Ovary (tissue), 9 donors: ENCODE results near the gene TMEM176B. TPM values are rescaled to one million over a fixed set of nuclear protein-coding genes. Genes with fewer than 3 reads are reported as not detected.

Source experiments
- DNase-seq, 5 donors: peaks; one replicate each; pipeline ENCODE4 v3.0.0-alpha.2; 2019 to 2020
- H3K27ac ChIP-seq, 2 donors: fragments of 200-600 bp; one replicate each; pipeline versions ENCODE4 v1.5.1 to v1.8.0; 2019 to 2022
- H3K27me3 ChIP-seq: fragments of 200-600 bp; one replicate; pipeline ENCODE4 v1.8.0; 2022
- H3K36me3 ChIP-seq: fragments of 200-600 bp; sonication (generic); one replicate; pipeline ENCODE4 v1.5.1; 2019
- H3K4me1 ChIP-seq: one replicate; pipeline ENCODE4 v1.8.1; 2013; ENCODE audit warnings: mild to moderate bottlenecking, moderate library complexity; ENCODE audit not compliant: insufficient read depth
- H3K4me3 ChIP-seq: fragments of 200-600 bp; sonication (generic); one replicate; pipeline ENCODE4 v1.5.1; 2017
- H3K9me3 ChIP-seq, 2 donors: fragments of 200-600 bp in 1 of 2; sonication (generic) in 1 of 2; one replicate each; pipeline versions ENCODE4 v1.5.1 to v1.8.1; 2013 to 2019; ENCODE audit warnings: mild to moderate bottlenecking in 1 of 2, moderate library complexity in 1 of 2
- CTCF ChIP-seq, 3 donors: fragments of 450-650 bp in 2 of 3; fragments of 200-600 bp in 1 of 3; IDR thresholded peaks; one replicate each; pipeline versions ENCODE4 v1.5.1 to v1.8.0; 2016 to 2022; ENCODE audit warnings: antibody characterized with exemption in 3 of 3, mild to moderate bottlenecking in 1 of 3
- EP300 ChIP-seq: sonication (generic); formaldehyde crosslinking; IDR thresholded peaks from one replicate; pipeline ENCODE4 v1.6.1; 2017; ENCODE audit warnings: antibody characterized with exemption
- POLR2A ChIP-seq: fragments of 450-650 bp; IDR thresholded peaks from one replicate; pipeline ENCODE4 v1.6.1; 2017; ENCODE audit warnings: antibody characterized with exemption, mild to moderate bottlenecking, moderate library complexity
- WGBS, 3 donors: extraction: QIAGEN DNeasy Blood & Tissue Kit in 1 of 3; methylation state at CpG; one replicate each; pipeline versions ENCODE4 v1.1.5 to v1.1.7; 2013 to 2017; 5-methylcytosine and 5-hydroxymethylcytosine counted together
- intact Hi-C, 4 donors: fragments of 100-400 bp; cut with DNase I; formaldehyde crosslinking; loops; one replicate each; pipeline versions ENCODE4 v1.11.0 to v1.15.1; 2022 to 2023
- polyA plus RNA-seq, 2 donors: library from polyadenylated mRNA; stranded (reverse); fragments of 200-250 nt in 1 of 2; fragments of 350-450 nt in 1 of 2; fragmentation: Illumina TruSeq in 1 of 2; extraction: RNeasy Lipid Tissue Mini Kit (QIAGEN cat#74804) in 1 of 2; gene quantifications; one replicate each; pipeline ENCODE4 v1.2.3, GENCODE V29; 2013 to 2014
- total RNA-seq, 7 donors: library from RNA; depleted of rRNA in 2 of 7; stranded (reverse); fragments of >200 nt in 2 of 7; fragmentation: NEBNext Ultra II Directional in 3 of 7; extraction: Animal tissue kit (Norgen Biotek cat#: 25700) in 3 of 7; gene quantifications; one replicate each; pipeline versions ENCODE4 v1.1.0 to v1.2.4, GENCODE V29; 2016 to 2023
- donor health status: DM: no; HTN: no; CAD: no; lungs with moderate emphysema.
- donor health status: DM: no; HTN: no; CAD: no.
- donor health status: Bipolar disorder and iron deficiency.
- donor health status: DM: yes; HTN: yes; CAD: no.
- donor health status: DM: no; HTN: no; CAD: no.
- donor health status: DM: yes; HTN: yes; CAD: no.

Gene TMEM176B
- total and polyA plus RNA-seq, 9 donors, result 86.7 to 145 (median 131) TPM

GRCh38 chr7:150835019-150835418, 34.9 kb upstream of the TMEM176B start:
- DNase-seq, result no peak
- peaks cover 6% of the 10 kb centered on the region for H3K4me1 ChIP-seq
- H3K9me3 ChIP-seq, result no peaks in the 10 kb centered on the region
- intact Hi-C loops, result no loop called here
- no peak overlapping the region for H3K27ac ChIP-seq
- no peaks in the 10 kb centered on the region for H3K27me3 ChIP-seq
- H3K4me3 ChIP-seq, result no peak overlapping the region
- 79 to 88% (median 83%) methylated on average over 1 of the region's 1 CpG for WGBS, 3 donors
- no peaks in the 10 kb centered on the region for H3K36me3 ChIP-seq
- no peak for TF ChIP-seq POLR2A
- no peak for TF ChIP-seq EP300
- TF ChIP-seq CTCF (IDR thresholded peaks at IDR 0.05), result no peak

GRCh38 chr7:150831851-150832250, 31.7 kb upstream of the TMEM176B start:
- DNase-seq, result no peak
- no peaks in the 10 kb centered on the region for H3K9me3 ChIP-seq
- peaks cover 6% of the 10 kb centered on the region for H3K4me1 ChIP-seq
- H3K4me3 ChIP-seq, result no peak overlapping the region
- peak overlapping the region in 1 of 2 donors; percentile 22 for H3K27ac ChIP-seq
- TF ChIP-seq POLR2A (no peak), CTCF (IDR thresholded peaks at IDR 0.05) (no peak), EP300 (no peak)
- WGBS, 3 donors, result 0 to 11% (median 3%) methylated on average over 1 of the region's 1 CpG
- H3K36me3 ChIP-seq, result no peaks in the 10 kb centered on the region
- no peaks in the 10 kb centered on the region for H3K27me3 ChIP-seq
- intact Hi-C loops, result no loop called here

- Histone ChIP-seq H3K4me1 (peaks cover 6% of the 10 kb centered on the region), H3K4me3 (no peak overlapping the region), H3K9me3 (no peaks in the 10 kb centered on the region), H3K27ac (no peak overlapping the region), H3K27me3 (no peaks in the 10 kb centered on the region), H3K36me3 (no peaks in the 10 kb centered on the region)
- intact Hi-C loops, result no loop called here
- TF ChIP-seq EP300, result no peak
- no peak for TF ChIP-seq POLR2A
- no peak for TF ChIP-seq CTCF (IDR thresholded peaks at IDR 0.05)
- DNase-seq, result no peak
- 0 to 90% (median 85%) methylated on average over 1 of the region's 1 CpG for whole genome bisulfite sequencing, 3 donors
Measured at GRCh38 chr7:150830937-150831336, 30.8 kb upstream of the TMEM176B start.

- Histone ChIP-seq H3K27ac (no peak overlapping the region), H3K9me3 (no peaks in the 10 kb centered on the region), H3K36me3 (no peaks in the 10 kb centered on the region), H3K4me1 (peaks cover 6% of the 10 kb centered on the region), H3K27me3 (no peaks in the 10 kb centered on the region), H3K4me3 (no peak overlapping the region)
- no peak for DNase-seq
- TF ChIP-seq POLR2A (no peak), CTCF (IDR thresholded peaks at IDR 0.05) (no peak), EP300 (no peak)
- 65 to 82% (median 81%) methylated on average over 1 of the region's 1 CpG for WGBS, 3 donors
- intact Hi-C loops, result no loop called here
Measured at GRCh38 chr7:150829426-150829825, 29.3 kb upstream of the TMEM176B start.

- WGBS, 3 donors, result 95 to 99% (median 97%) methylated on average over 2 of the region's 2 CpGs
- Histone ChIP-seq H3K27ac (no peak overlapping the region), H3K9me3 (no peaks in the 10 kb centered on the region), H3K27me3 (no peaks in the 10 kb centered on the region), H3K4me1 (peaks cover 6% of the 10 kb centered on the region), H3K36me3 (no peaks in the 10 kb centered on the region), H3K4me3 (no peak overlapping the region)
- DNase-seq, result no peak
- intact Hi-C loops, result no loop called here
- TF ChIP-seq EP300 (no peak), POLR2A (no peak), CTCF (IDR thresholded peaks at IDR 0.05) (no peak)
Measured at GRCh38 chr7:150828384-150828783, 28.2 kb upstream of the TMEM176B start.
